ENCODE data around the gene CNIH1. TPM values are rescaled to one million over a fixed set of nuclear protein-coding genes. Genes with fewer than 3 reads are reported as not detected.
"Not testable (repeated sequence)": the region's sequence is repeated elsewhere in the genome, so short reads cannot be mapped to it uniquely, and the experiment has no call there.

Gene CNIH1
- total and polyA plus RNA-seq, 7 experiments from 2014 or later = 50.5 to 99.3 (median 59.7) TPM

DNA sequence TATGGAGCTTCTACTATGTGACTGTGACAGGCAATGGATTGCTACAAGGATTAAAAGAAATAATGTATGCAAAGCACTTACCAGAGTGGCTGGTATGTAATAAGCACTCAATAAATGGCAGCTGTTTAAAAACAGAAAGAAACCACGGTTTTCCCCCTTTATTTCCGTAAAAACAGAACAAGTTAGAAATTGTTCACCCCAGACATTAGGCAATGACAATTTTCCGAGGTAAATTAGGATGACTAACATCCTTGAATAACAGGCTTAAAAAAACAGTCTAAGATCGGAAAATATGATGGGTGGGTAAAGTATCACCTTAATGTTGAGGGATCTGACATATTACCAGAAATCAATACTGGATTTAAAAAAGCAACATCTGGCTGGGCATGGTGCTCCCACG lies 20.9 kb upstream of the CNIH1 start:
- no peaks in the 10 kb centered on the region for H3K27me3 Mint-ChIP-seq
- no peak for DNase-seq

DNA sequence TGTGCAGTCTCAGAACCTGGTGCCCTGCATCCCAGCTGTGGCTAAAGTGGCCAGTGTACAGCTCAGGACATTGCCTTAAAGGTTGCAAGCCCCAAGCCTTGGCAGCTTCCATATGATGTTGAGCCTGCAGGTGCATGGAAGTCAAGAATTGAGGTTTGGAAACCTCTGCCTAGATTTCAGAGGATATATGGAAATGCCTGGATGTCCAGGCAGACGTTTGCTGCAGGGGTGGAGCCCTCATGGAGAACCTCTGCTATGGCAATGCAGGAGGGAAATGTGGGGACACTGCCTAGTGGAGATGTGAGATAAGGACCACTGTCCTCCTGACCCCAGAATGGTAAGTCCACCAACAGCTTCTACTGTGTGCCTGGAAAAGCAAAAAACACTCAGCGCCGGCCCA lies 17.9 kb upstream of the CNIH1 start:
- Histone ChIP-seq H3K27ac (ENCODE audit: low read depth, low read length) (no peak overlapping the region), H3K4me1 (ENCODE audit: control insufficient read depth in 2 of 2, insufficient read depth in 2 of 2, low read length in 2 of 2) (no peaks in the 10 kb centered on the region), H3K36me3 (ENCODE audit: control insufficient read depth in 2 of 3, insufficient read depth in 3 of 3, low read length in 3 of 3) (no peaks in the 10 kb centered on the region), H3K4me3 (ENCODE audit: low read length) (no peak overlapping the region), H3K27me3 (ENCODE audit: control insufficient read depth in 2 of 2, insufficient read depth in 2 of 2, low read length in 2 of 2) (no peaks in the 10 kb centered on the region), H3K9me3 (ENCODE audit: control insufficient read depth in 2 of 3, low read length in 3 of 3) (no peaks in the 10 kb centered on the region)
- H3K4me3 Mint-ChIP-seq = no peak overlapping the region
- H3K4me1 Mint-ChIP-seq = no peaks in the 10 kb centered on the region
- no peaks in the 10 kb centered on the region for H3K27me3 Mint-ChIP-seq
- H3K27ac Mint-ChIP-seq = no peak overlapping the region
- CTCF ChIA-PET = no interaction called here
- no peak for ATAC-seq
- POLR2A ChIA-PET = no interaction called here
- intact Hi-C loops (cut with micrococcal nuclease) = no loop called here
- no peak for DNase-seq
- H3K9me3 Mint-ChIP-seq = peaks cover 0 to 11% (median 3%) of the 10 kb centered on the region in 11 donors
- peaks cover 0 to 11% (median 6%) of the 10 kb centered on the region in 5 donors for H3K36me3 Mint-ChIP-seq

More for the DNA sequence above, 20.9 kb upstream of the CNIH1 start:
- Mint-ChIP-seq H3K9me3 (peaks cover 0 to 15% (median 4%) of the 10 kb centered on the region in 11 donors), H3K4me1 (no peaks in the 10 kb centered on the region), H3K4me3 (no peak overlapping the region), H3K36me3 (peaks cover 0 to 11% (median 6%) of the 10 kb centered on the region in 5 donors), H3K27ac (no peak overlapping the region)
- peaks cover 0 to 1% (median 0%) of the 10 kb centered on the region in 3 experiments for H3K9me3 ChIP-seq (ENCODE audit: control insufficient read depth in 2 of 3, low read length in 3 of 3)
- ChIA-PET POLR2A (no interaction called here), CTCF (no interaction called here)
- ATAC-seq = no peak
- intact Hi-C loops (cut with micrococcal nuclease) = loop anchor here in 1 of 2 donors (2.0 kb wide), 1 partner anchor 43 kb away; no protein-coding TSS in a partner anchor
- H3K4me1 ChIP-seq (ENCODE audit: control insufficient read depth in 2 of 2, insufficient read depth in 2 of 2, low read length in 2 of 2) = no peaks in the 10 kb centered on the region
- H3K27ac ChIP-seq (ENCODE audit: low read depth, low read length) = no peak overlapping the region
- H3K27me3 ChIP-seq (ENCODE audit: control insufficient read depth in 2 of 2, insufficient read depth in 2 of 2, low read length in 2 of 2) = no peaks in the 10 kb centered on the region
- no peaks in the 10 kb centered on the region for H3K36me3 ChIP-seq (ENCODE audit: control insufficient read depth in 2 of 3, insufficient read depth in 3 of 3, low read length in 3 of 3)
- H3K4me3 ChIP-seq (ENCODE audit: low read length) = no peak overlapping the region

DNA sequence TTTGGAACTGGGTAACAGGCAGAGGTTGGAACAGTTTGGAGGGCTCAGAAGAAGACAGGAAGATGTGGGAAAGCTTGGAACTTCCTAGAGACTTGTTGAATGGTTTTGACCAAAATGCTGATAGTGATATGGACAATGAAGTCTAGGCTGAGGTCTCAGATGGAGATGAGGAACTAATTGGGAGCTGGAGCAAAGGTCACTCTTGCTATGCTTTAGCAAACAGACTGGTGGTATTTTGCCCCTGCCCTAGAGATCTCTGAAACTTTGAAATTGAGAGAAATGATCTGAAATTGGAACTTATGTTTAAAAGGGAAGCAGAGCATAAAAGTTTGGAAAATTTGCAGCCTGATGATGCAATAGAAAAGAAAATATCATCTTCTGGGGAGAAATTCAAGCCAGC lies 17.4 kb upstream of the CNIH1 start:
- H3K27ac ChIP-seq (ENCODE audit: low read depth, low read length); H3K27me3 Mint-ChIP-seq; H3K4me3 Mint-ChIP-seq; H3K9me3 ChIP-seq (ENCODE audit: control insufficient read depth in 2 of 3, low read length in 3 of 3); DNase-seq; H3K4me3 ChIP-seq (ENCODE audit: low read length); H3K27me3 ChIP-seq (ENCODE audit: control insufficient read depth in 2 of 2, insufficient read depth in 2 of 2, low read length in 2 of 2); CTCF ChIA-PET; H3K36me3 ChIP-seq (ENCODE audit: control insufficient read depth in 2 of 3, insufficient read depth in 3 of 3, low read length in 3 of 3); H3K27ac Mint-ChIP-seq; ATAC-seq; POLR2A ChIA-PET; H3K4me1 ChIP-seq (ENCODE audit: control insufficient read depth in 2 of 2, insufficient read depth in 2 of 2, low read length in 2 of 2); H3K4me1 Mint-ChIP-seq; intact Hi-C loops (cut with micrococcal nuclease): not testable (repeated sequence)
- H3K9me3 Mint-ChIP-seq = peaks cover 0 to 11% (median 3%) of the 10 kb centered on the region in 11 donors
- H3K36me3 Mint-ChIP-seq = peaks cover 0 to 11% (median 6%) of the 10 kb centered on the region in 5 donors

DNA sequence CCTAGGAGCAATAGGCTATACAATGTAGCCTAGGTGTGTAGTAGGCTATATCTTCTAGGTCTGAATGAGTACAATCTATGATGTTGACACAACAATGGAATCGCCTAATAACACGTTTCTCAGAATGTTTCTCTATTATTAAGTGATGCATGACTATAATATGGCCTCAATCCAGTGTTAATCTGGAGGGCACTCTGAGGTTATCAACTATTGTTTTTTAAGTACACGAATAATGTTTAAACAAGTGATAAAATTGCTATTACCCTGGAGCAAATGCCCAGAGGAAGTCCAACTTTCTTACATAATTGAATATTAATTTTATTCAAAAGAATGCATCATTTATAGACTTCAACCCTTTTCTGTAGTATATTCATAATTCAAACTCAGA lies 16.4 kb upstream of the CNIH1 start:
- no peak for ATAC-seq
- intact Hi-C loops (cut with micrococcal nuclease) = no loop called here
- Mint-ChIP-seq H3K4me3 (no peak overlapping the region), H3K27me3 (no peaks in the 10 kb centered on the region), H3K4me1 (no peaks in the 10 kb centered on the region), H3K9me3 (peaks cover 0 to 11% (median 3%) of the 10 kb centered on the region in 11 donors), H3K27ac (no peak overlapping the region), H3K36me3 (peaks cover 0 to 11% (median 6%) of the 10 kb centered on the region in 5 donors)
- H3K36me3 ChIP-seq (ENCODE audit: control insufficient read depth in 2 of 3, insufficient read depth in 3 of 3, low read length in 3 of 3) = no peaks in the 10 kb centered on the region
- DNase-seq = no peak
- H3K9me3 ChIP-seq (ENCODE audit: control insufficient read depth in 2 of 3, low read length in 3 of 3) = no peaks in the 10 kb centered on the region
- no peak overlapping the region for H3K4me3 ChIP-seq (ENCODE audit: low read length)
- ChIA-PET POLR2A (no interaction called here), CTCF (interaction anchor here (0.7 kb wide), 2 partner anchors 15 to 570 kb away, joined by 3 read pairs; partner anchors contain the start of gene SOCS4)
- H3K4me1 ChIP-seq (ENCODE audit: control insufficient read depth in 2 of 2, insufficient read depth in 2 of 2, low read length in 2 of 2) = no peaks in the 10 kb centered on the region
- H3K27ac ChIP-seq (ENCODE audit: low read depth, low read length) = no peak overlapping the region
- no peaks in the 10 kb centered on the region for H3K27me3 ChIP-seq (ENCODE audit: control insufficient read depth in 2 of 2, insufficient read depth in 2 of 2, low read length in 2 of 2)

DNA sequence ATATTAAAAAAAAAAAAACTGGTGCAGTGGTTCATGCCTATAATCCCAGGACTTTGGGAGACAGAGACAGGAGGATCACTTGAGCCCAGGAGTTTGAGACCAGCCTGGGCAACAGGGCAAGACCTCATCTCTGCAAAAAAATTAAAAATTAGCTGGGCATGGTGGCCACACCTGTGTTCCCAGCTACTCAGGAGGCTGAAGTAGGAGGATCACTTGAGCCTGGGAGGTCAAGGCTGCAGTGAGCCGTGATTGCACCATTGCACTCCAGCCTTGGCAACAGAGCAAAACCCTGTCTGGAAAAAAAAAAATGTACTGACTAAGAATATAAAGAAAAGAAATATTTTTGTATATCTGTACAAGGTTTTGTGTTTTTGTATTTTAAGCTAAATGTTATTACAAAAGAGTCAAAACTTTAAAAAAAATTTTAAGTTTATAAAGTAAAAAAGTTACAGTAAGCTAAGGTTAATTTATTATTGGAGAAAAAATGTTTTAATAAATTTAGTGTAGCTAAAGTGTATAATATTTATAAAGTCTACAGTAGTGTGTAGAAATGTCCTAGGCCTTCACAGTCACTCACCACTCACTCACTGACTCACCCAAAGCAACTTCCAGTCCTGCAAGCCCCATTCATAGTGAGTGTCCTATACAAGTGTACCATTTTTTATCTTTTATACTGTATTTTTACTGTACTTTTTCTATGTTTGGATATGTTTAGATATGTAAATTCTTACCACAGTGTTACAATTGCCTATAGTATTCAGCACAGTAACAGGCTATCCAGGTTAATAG lies 15.8 kb upstream of the CNIH1 start:
- H3K4me3 ChIP-seq (ENCODE audit: low read length); H3K27me3 Mint-ChIP-seq; H3K27ac ChIP-seq (ENCODE audit: low read depth, low read length); POLR2A ChIA-PET; H3K4me1 ChIP-seq (ENCODE audit: control insufficient read depth in 2 of 2, insufficient read depth in 2 of 2, low read length in 2 of 2); H3K4me1 Mint-ChIP-seq; H3K9me3 ChIP-seq (ENCODE audit: control insufficient read depth in 2 of 3, low read length in 3 of 3); H3K36me3 ChIP-seq (ENCODE audit: control insufficient read depth in 2 of 3, insufficient read depth in 3 of 3, low read length in 3 of 3); ATAC-seq; intact Hi-C loops (cut with micrococcal nuclease); DNase-seq; H3K27ac Mint-ChIP-seq; H3K4me3 Mint-ChIP-seq; H3K27me3 ChIP-seq (ENCODE audit: control insufficient read depth in 2 of 2, insufficient read depth in 2 of 2, low read length in 2 of 2): not testable (repeated sequence)
- H3K36me3 Mint-ChIP-seq = peaks cover 0 to 11% (median 6%) of the 10 kb centered on the region in 5 donors
- CTCF ChIA-PET = interaction anchor here (0.7 kb wide), 2 partner anchors 15 to 570 kb away, joined by 3 read pairs; partner anchors contain the start of gene SOCS4
- H3K9me3 Mint-ChIP-seq = peaks cover 0 to 11% (median 3%) of the 10 kb centered on the region in 11 donors

DNA sequence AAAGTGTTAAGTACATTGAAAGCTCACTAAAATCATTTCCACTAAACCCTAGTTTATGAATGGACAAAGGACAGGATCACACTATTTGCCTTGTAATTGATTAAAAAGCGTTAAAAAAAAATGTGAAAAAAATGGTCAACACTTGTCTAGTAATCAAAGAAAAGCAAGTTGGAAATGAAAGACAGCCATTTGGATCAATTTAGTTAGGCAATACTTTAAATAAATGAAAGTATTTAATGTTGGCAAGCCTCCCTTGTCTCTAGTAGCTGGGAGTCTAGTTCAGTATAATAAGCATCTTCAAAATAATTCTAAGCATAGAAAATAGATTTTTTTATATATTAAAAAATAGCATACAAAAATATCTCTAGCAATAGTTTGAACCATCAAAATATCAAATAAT lies 14.2 kb upstream of the CNIH1 start:
- Histone ChIP-seq H3K4me3 (ENCODE audit: low read length) (no peak overlapping the region), H3K36me3 (ENCODE audit: control insufficient read depth in 2 of 3, insufficient read depth in 3 of 3, low read length in 3 of 3) (no peaks in the 10 kb centered on the region), H3K27ac (ENCODE audit: low read depth, low read length) (no peak overlapping the region), H3K9me3 (ENCODE audit: control insufficient read depth in 2 of 3, low read length in 3 of 3) (no peaks in the 10 kb centered on the region), H3K27me3 (ENCODE audit: control insufficient read depth in 2 of 2, insufficient read depth in 2 of 2, low read length in 2 of 2) (no peaks in the 10 kb centered on the region), H3K4me1 (ENCODE audit: control insufficient read depth in 2 of 2, insufficient read depth in 2 of 2, low read length in 2 of 2) (no peaks in the 10 kb centered on the region)
- H3K4me3 Mint-ChIP-seq = no peak overlapping the region
- CTCF ChIA-PET = no interaction called here
- no peak for DNase-seq
- H3K9me3 Mint-ChIP-seq = peaks cover 0 to 11% (median 3%) of the 10 kb centered on the region in 11 donors
- H3K27ac Mint-ChIP-seq = no peak overlapping the region
- peaks cover 0 to 5% (median 0%) of the 10 kb centered on the region in 7 donors for H3K4me1 Mint-ChIP-seq
- intact Hi-C loops (cut with micrococcal nuclease) = no loop called here
- POLR2A ChIA-PET = no interaction called here
- H3K36me3 Mint-ChIP-seq = peaks cover 0 to 11% (median 6%) of the 10 kb centered on the region in 5 donors
- H3K27me3 Mint-ChIP-seq = peaks cover 0 to 4% (median 0%) of the 10 kb centered on the region in 5 donors
- ATAC-seq = no peak

DNA sequence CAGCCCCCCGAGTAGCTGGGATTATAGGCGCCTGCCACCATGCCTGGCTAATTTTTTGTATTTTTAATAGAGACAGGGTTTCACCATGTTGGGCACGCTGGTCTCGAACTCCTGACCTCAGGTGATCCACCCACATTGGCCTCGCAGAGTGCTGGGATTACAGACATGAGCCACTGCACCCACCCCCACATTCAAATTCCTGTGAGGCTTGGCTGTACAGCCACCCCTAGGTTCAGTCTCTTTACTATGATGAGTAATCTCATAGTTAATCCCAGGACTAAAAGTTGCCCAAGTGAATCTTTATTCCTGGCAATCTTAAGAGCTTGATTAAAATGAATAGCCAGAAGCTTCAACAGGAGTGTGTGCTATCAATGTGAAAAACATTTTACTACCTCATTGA lies 12.8 kb upstream of the CNIH1 start:
- ATAC-seq; intact Hi-C loops (cut with micrococcal nuclease); H3K27me3 ChIP-seq (ENCODE audit: control insufficient read depth in 2 of 2, insufficient read depth in 2 of 2, low read length in 2 of 2); H3K4me1 Mint-ChIP-seq; H3K9me3 Mint-ChIP-seq; H3K27me3 Mint-ChIP-seq; H3K27ac ChIP-seq (ENCODE audit: low read depth, low read length); CTCF ChIA-PET; H3K36me3 ChIP-seq (ENCODE audit: control insufficient read depth in 2 of 3, insufficient read depth in 3 of 3, low read length in 3 of 3); H3K4me3 ChIP-seq (ENCODE audit: low read length); DNase-seq; H3K4me1 ChIP-seq (ENCODE audit: control insufficient read depth in 2 of 2, insufficient read depth in 2 of 2, low read length in 2 of 2); POLR2A ChIA-PET; H3K36me3 Mint-ChIP-seq; H3K4me3 Mint-ChIP-seq; H3K9me3 ChIP-seq (ENCODE audit: control insufficient read depth in 2 of 3, low read length in 3 of 3); H3K27ac Mint-ChIP-seq: not testable (repeated sequence)
